HG03095 (cell line): Measurements from ENCODE around the gene PHGDH.
A peak's percentile ranks its signal among the peaks of the same experiment; 100 is the strongest.
"Not testable (repeated sequence)": the region's sequence is repeated elsewhere in the genome, so short reads cannot be mapped to it uniquely, and the experiment has no call there.

Experiments used
- ATAC-seq: cut with Tn5 transposase; IDR thresholded peaks from one replicate; pipeline ENCODE4 v1.9.1; 2021; ENCODE audit warnings: moderate library complexity; ENCODE audit not compliant: unreplicated experiment

The PHGDH gene

GRCh38 chr1:119696863-119697262 is 14.9 kb upstream of the PHGDH start:
- ATAC-seq, result not testable (repeated sequence)

GRCh38 chr1:119697598-119697997 is 14.1 kb upstream of the PHGDH start:
- ATAC-seq, result no peak

- no peak for ATAC-seq
Measured at GRCh38 chr1:119700326-119700725, 11.4 kb upstream of the PHGDH start.

- ATAC-seq, result no peak
Measured at GRCh38 chr1:119701659-119702058, 10.1 kb upstream of the PHGDH start.

GRCh38 chr1:119702384-119702783 is 9.3 kb upstream of the PHGDH start:
- ATAC-seq, result no peak

GRCh38 chr1:119703666-119704450 is 7.9 kb upstream of the PHGDH start:
- ATAC-seq, result no peak

GRCh38 chr1:119706599-119706998 is 5.1 kb upstream of the PHGDH start:
- not testable (repeated sequence) for ATAC-seq

GRCh38 chr1:119711356-119711803 is 354 bp upstream of the PHGDH start:
- ATAC-seq, result not testable (repeated sequence)

- peak; percentile 43 for ATAC-seq
Measured at GRCh38 chr1:119712342-119713038, 756 bp downstream of the PHGDH start.

GRCh38 chr1:119713039-119713748 is 1.5 kb downstream of the PHGDH start:
- no peak for ATAC-seq

- ATAC-seq, result no peak
Measured at GRCh38 chr1:119713749-119714456, 2.2 kb downstream of the PHGDH start.

- no peak for ATAC-seq
Measured at GRCh38 chr1:119714583-119714982, 2.8 kb downstream of the PHGDH start.

GRCh38 chr1:119715542-119715941 is 3.8 kb downstream of the PHGDH start:
- ATAC-seq, result no peak

GRCh38 chr1:119718409-119718808 is 6.7 kb downstream of the PHGDH start:
- no peak for ATAC-seq

GRCh38 chr1:119718972-119719371 is 7.2 kb downstream of the PHGDH start:
- no peak for ATAC-seq

GRCh38 chr1:119720866-119721440 is 9.2 kb downstream of the PHGDH start:
- no peak for ATAC-seq

GRCh38 chr1:119721896-119722295 is 10.2 kb downstream of the PHGDH start:
- no peak for ATAC-seq

GRCh38 chr1:119724611-119725218 is 13.0 kb downstream of the PHGDH start:
- no peak for ATAC-seq

- ATAC-seq, result no peak
Measured at GRCh38 chr1:119725626-119726025, 13.9 kb downstream of the PHGDH start.

- ATAC-seq, result no peak
Measured at GRCh38 chr1:119727991-119728390, 16.3 kb downstream of the PHGDH start.
